NCI-H69 (cell line): Measurements from ENCODE around the gene NPDC1.
"Not testable (repeated sequence)": the region's sequence is repeated elsewhere in the genome, so short reads cannot be mapped to it uniquely, and the experiment has no call there.

Source experiments
- DNase-seq: peaks from one replicate; lab custom pipeline; 2025; lab: John Stamatoyannopoulos, UW

NPDC1 gene

DNA sequence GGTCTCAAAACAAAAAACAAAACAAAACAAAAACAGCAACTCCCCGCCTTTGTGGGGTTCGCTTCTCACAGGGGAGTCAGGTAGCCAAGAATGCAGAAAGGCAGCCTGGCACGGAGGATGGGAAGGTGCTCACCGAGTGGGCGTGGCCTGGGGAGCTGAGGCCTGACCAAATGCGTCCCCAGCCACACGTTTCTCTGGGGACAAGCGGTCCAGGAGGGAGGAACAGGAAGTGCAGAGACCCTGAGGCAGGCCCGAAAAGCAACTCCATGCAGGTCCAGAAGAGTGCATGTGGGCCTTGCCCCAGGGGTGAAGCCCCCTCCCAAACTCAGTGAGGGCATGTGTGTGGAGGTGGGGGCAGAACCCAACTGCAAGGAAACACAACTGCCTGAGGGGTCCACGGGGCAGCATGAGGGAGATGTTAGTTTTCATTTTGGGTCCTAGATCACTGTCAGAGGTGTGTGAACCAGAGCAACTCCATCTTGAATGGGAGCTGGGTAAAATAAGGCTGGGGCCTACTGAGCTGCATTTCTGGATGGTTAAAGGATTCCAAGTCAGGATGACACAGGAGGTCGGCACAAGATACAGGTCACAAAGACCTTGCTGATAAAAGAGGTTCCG lies 28.8 kb upstream of the NPDC1 start:
- DNase-seq = no peak

DNA sequence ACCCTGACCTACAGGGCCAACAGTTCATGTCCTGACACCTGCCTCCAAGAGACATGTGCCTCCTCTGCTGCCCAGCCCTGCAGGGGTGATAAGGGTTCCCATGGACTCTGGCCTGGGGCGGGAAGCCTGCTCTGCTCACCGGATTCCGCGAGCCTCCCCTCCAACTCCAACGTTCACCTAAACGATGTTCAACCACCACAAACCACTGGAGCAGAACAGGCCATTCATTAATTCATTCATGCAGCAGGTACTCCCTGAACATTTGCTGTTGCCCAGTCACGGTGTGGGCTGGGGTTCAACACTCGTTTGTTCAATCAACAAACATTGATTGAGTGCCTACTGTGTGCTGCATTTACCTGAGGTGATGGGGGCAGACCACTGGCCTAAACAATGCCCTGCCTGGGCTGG lies 28.0 kb upstream of the NPDC1 start:
- DNase-seq = no peak

DNA sequence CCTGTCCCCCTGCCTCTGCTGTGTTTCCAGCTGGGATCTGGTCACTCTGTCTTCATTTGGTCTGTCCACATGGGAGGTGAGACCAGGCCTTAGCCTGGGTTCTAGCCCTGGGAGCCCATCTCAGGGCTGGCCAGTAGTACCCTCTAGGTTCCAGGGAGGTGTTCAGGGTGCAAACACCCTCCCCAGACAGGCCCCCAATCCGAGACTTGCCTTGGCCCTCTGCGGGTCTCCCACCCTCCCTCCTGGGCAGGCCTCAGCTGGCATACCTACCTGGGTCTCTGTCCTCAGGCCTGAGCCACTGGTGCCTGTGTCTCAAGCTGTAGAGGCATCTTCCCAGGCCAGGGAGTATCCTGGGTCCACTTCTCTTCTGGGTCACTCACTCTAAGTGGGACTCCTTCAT lies 25.3 kb upstream of the NPDC1 start:
- no peak for DNase-seq

DNA sequence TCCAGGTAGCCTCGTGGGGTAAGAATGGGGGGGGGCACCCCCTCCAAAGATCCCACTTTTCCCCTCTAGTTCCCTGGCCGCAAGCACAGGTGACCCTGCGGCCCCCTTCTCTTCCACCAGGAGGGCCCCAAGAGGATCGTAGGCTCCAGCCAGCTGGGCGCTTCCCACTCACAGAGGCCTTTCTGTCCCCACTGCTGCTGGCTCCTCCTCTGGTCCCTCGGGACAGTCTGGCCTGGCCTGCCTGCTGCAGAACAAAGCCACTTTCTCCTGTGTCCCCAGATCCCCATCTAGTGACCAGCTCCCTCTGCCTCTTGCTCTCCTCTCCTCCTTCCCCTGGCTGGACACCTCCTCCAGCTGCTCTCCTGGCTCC lies 24.9 kb upstream of the NPDC1 start:
- peak; percentile 83 for DNase-seq

DNA sequence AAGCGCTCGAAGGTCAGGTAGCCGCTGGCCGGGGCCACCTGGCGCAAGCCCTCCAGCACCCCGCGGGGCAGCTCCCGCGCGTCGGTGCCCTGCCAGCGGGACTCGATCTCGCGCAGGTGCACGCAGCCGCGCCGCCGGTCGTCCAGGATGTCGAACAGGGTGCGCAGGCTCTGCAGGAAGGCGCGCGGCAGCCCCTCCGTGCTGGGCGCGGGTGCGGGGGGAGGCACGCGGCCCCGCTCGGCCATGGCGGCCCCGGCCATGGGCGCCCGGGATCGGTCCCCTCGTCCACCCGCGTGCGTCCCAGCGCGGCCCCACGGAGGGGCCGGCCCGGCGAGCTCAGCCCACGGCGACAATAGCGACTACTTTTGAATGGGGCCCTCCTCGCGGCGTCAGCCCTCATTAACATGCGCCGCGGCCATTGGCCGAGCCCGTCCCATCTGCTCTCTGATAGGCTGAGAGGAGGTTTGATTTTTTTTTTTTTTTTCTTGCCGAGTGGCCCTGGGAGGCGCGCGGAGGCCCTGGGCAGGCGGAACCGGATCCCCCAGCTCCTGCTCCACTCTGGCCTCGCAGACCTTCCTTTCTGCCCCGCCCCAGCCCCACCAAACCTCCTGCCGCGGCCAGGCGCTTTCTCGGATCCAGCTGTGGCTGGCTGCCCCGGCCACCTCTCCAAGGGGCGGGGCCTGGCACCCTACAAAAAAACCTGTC lies 24.4 kb upstream of the NPDC1 start, which contains the start of gene SAPCD2:
Gene SAPCD2 (minus strand): TSS at position 357 of the 705 bp plus-strand sequence. CDS start 97 bp downstream, at position 260.
- peak; percentile 97 for DNase-seq

GRCh38 chr9:137069508-137070091 lies 23.6 kb upstream of the NPDC1 start:
- peak; percentile 60 for DNase-seq

GRCh38 chr9:137068539-137069507 lies 22.8 kb upstream of the NPDC1 start:
- DNase-seq = no peak

DNA sequence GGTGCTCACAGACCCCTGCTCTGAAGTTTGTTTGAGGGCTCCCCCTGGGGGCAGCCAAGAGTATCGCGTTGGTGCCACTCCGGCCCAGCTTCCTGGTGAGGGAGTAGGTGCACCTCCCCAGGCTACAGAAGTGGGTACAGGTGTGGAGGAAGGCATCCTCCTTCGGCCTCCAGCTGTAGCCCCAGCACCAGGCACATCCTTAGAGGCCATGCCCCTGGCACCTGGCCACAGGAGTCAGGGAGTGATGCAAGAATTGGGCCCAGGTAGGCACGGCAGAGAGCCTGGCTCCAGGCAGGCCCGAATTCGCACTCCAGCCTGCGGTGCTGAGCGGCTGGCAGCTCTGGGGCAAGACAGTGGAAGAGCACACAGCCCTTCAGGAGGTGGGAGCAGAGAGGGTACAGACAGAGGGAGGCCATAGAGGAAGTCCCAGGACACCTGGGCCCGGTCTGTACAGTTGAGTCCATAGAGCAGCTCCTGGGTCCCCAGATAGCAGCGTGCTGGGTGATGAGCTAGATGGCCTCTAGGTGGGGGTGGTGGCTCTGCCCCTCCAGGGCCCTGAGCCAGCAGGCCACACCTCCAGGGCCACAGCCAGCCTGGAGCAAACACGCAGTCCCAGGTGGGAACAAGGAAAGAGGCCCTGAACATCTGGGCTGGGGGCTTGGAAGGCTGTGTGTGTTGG lies 22.0 kb upstream of the NPDC1 start:
- DNase-seq = peak; percentile 88

DNA sequence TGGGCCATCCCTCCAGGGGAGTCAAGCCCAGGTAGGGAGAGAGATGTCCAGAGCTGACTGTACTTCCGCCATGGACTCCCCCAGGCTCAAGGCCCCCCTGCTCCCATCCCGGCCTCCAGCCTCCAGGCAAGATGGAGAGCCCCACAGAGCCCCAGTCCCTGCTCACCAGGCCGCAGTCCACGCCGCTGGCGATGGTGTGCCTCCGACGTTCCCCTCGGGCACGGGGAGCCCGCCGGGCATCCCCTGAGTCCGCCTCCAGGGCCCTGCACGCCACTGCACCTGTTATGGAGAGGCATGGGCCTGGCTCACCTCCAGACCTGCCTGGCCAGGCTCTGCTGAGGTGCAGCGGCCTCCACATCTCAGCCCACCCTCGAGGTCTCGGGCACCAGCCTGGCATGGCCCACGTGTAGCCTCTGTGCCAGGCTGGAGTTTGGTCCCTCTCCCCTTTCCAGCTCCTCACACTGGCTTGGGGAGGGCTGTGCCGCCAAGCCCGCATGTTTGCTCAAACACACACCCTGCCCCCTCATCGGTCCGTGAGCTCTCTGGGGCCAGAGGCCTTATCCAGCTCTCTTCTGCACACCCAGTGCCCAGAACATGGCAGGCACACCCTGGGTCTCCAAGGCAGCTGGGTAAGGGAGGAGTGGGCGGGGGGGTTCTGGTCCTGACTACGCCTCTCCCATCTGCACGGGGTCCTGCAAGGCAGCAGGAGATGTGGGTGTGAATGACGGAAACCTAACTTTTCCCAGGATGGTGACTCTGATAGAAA lies 20.3 kb upstream of the NPDC1 start:
- DNase-seq = no peak

- DNase-seq = no peak
Measured at GRCh38 chr9:137065336-137065967, 19.5 kb upstream of the NPDC1 start.

DNA sequence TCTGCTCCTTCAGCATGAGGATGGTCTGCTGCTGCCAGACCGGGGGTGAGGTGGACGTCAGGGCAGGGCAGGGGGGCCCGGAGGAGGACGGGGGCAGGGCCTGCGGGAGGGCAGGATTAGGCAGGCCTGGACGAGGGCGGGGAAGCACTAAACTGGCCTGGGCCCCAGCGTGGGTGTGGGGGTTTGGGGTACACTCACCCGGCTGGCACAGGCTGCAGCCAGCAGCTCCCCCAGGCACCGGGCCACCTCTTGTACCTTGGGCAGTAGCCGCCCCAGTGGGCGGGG lies 18.8 kb upstream of the NPDC1 start:
- no peak for DNase-seq

DNA sequence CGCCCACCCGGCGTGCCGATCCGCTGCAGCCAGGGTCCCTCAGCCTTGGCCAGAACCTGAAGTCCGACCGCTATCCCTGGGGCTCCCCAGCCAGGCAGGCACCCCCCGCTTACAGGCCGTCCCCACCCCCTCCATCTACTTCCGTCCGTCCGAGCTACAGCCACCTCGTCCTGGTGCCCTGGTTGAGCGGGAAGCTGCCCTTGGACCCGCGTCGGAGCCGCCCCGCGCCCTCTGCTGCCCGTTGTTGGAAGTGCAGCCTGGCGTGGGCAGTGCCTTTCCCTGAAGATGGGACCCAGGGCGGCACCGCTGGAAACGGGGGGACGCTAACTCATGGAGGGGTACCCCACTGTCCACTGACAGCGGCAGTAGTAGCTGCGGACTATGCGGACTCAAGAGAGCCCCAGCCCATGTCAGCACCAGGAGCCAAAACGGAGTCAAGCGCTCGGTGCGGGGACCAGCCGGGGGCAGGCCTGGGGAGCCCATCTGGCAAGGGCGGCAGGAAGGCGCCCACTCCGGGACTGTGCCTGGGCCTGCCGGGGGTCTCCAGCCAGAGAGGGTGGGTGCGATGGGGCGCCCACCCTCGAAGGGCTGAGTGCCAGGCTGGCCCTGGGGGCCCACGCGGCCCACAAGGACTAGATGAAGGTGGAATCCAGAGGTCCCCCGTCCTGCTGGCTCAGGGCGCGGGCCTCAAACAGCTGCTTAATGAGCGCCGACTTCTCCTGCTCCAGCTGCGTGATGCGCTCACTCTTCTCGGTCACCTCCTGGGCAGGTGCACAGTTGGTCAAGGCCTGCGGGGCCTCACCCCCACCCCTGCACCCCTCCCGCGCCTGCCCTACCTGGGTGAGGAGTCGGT lies 18.3 kb upstream of the NPDC1 start:
- peak; percentile 60 for DNase-seq

DNA sequence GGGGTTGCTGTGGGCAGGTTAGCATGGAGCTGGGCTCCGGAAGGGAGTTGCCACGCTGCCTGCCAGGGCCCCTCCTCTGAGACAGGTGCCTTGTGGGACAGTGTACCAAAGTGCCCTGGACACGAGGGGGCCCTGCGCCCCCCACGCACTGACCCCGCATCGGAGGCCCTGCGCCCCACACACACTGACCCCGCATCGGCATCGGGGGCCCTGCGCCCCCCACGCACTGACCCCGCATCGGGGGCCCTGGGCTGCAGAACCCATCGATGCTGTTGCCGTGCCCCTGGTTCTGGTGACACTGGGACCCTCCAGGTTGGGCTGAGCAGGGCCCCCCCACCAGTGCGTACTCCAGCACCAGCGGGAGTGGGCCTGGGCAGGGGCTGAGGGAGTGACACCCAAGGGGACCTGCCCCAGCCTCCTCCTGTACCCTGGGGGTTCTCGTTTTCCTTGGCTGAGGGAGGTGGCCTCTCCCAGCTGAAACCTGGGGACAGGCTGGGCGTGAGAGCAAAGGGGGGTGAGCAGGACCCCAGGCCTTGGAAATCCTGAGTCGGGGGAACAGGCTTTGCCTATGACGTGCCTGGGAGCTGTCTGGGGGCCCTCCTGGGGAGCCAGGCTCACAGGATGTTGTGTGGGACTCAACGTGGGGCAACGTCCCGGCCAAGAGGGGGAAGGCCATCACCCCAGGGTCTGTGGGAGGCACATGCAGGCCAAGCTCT lies 17.5 kb upstream of the NPDC1 start:
- DNase-seq = no peak

DNA sequence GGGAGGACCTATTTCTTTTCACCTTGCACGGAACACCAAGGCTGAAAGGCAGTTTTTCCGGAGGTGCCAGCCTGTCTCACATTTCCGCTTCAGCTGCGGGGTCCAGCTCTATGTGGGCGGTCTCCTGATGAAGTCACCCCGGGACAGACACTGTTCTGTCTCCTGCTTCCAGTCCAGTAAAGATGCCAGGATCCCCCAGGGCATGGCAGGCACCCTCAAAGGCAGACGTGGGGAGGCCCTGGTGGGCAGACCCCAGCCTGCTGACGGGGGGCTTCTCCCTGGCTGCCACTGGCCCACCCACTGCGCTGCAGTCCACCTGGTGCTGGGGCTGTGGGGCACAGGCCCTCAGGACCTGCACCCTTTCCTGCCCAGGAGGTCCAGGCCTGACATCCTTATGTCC lies 16.8 kb upstream of the NPDC1 start:
- DNase-seq = not testable (repeated sequence)

DNA sequence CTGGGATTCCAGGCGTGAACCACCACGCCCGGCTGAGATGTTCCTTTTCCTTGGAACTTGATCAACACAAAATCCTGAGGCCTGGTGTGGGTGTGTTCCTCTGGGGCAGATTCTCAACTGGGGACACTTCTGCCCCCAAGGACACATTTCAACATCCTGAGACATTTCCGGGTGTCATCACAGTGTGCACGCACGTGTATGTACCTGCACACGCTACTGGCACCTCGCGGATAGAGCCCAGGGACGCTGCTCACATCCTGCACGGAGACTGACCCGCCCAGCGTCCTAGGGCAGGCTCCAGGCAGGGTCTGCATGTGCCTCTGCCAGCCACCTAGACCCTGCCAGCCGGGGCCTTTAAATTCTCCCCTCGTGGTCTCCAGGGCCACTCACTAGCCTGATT lies 16.4 kb upstream of the NPDC1 start:
- DNase-seq = no peak

DNA sequence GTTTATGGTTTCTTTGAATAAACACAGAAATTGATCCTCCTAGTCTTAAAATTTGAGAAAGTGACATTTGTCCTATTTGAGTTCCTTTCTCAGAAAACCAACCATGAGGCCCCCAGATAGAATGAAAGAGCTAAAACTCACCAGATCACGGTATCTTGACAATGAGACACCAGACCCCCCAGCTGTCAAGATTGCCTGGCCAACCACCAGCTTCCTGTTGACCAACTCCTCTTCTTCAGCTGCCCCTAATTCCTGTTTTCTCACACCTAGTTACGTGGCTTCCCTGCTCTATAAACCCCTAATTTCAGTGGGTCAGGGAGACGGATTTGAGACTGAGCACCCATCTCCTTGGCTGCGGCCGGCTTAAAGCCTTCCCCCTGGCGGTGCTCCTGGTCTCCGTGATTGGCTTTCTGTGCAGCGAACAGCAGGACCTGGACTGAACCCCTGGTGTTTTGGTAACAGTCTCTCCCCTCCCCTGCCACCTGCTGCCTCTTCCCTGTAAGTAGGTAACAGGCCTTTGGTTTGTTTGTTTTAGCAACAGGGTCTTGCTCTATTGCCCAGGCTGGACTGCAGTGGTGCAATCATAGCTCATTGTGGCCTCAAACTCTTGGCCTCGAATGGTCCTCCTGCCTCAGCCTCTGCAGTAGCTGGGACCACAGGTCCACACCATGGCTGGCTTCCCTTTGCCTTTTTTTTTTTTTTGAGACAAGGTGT lies 12.7 kb upstream of the NPDC1 start:
- DNase-seq = peak; percentile 94

DNA sequence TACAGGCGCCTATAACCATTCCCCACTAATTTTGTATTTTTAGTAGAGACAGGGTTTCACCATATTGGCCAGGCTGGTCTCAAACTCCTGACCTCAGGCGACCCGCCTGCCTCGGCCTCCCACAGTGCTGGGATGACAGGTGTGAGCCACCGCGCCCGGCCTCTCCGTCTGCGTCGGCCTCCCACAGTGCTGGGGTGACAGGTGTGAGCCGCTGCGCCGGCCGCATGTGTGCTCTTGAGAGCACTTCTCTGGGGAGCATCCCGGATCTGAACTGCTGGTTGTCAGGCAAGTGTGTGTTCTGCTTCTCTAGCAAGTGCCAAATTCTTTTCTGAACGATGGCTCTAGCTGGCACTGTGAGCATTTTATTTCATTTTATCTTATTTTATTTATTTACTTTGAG lies 11.6 kb upstream of the NPDC1 start:
- peak; percentile 93 for DNase-seq

DNA sequence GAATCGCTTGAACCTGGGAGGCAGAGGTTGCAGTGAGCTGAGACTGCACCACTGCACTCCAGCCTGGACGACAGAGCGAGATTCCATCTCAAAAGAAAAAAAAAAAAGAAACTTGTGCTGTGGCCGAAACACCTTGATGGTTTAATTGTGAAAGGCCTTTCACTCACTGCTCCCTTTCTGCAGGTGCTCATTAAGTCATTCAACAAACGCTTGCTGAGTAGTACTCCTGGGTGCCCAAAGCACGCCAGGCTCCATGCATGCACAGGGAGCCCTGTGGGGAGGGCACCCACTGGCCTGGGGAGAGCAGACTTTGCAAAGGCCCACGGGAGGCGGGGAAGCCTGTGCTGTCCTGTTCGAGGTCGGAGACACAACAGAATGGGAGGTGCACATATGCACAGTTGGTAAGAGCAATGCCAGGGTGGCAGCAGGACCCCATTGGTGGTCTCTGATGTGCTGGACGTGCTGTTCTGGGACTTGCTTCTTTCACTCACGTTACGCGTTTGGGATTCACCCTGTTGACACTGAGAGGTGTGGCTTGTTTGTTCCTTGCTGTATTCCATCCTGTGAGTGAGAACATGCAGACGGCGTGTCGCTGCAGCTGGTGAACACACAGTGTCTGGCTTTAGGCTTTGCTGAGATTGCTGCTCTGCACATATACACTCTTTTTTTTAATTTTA lies 10.9 kb upstream of the NPDC1 start:
- DNase-seq = peak; percentile 82
